ENCODE results near the gene NR1H2.
"Not testable (repeated sequence)": the region's sequence is repeated elsewhere in the genome, so short reads cannot be mapped to it uniquely, and the experiment has no call there.

The NR1H2 gene

DNA sequence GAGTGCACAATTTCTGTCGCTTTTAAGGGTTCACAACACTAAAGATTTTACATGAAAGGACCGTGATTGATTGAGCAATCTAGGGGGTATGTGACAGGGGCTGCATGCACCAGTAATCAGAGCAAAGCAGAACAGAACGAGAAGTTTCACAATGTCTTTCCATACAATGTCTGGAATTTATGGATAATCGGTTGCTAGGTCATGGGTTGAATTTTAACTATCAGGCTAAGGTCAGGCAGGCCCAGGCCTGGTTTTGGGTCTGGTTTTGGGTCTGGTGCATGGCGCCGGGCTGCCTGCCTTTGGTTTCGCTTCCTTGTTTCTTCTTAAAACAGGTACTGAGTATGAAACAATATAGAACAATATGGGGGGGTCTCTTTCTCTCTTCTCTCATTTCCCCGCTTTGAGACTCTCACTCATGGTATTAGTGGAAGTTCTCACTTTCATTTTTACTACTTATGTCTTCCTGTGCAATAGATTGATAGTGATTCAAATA is 29.1 kb upstream of the NR1H2 start:
- DNase-seq, result not testable (repeated sequence)

DNA sequence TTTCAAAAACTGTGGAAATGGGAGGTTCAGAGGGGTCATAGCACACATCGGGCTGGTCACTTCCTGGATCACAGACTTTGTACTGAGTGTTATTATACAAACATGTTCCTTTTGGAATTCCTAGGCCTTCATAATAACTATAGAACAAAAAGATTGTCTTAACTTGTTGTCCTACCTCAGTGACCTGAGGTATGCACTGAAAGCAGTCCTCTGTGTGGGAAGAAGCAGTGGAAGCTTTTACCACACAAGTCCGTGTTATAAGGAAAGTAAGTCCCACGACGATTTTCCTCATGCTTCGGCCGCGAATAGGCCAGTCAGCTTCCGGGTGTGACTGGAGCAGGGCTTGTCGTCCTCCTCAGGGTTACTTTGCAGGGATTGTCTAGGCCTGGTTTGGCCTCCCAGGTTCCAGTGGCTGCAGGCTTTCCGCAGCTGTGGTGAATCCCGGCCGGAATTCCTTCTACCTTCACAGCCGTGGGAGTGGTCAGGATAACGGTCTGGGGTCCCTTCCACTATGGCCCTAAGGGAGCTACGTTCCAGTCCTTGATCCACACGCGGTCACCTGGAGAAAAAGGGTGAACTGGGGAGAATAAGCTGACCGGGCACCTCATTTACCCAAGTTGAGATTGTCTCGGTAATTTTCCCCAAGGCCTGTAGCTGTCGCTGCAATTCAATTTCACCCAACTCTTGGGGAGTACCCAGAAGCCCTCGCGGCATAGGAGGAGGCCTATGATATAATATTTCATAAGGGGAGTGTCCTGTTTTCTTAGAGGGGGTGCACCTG is 26.8 kb upstream of the NR1H2 start:
- DNase-seq, result no peak

GRCh38 chr19:50352242-50352641 is 24.0 kb upstream of the NR1H2 start:
- no peak for DNase-seq

GRCh38 chr19:50353487-50353880 is 22.8 kb upstream of the NR1H2 start:
- not testable (repeated sequence) for DNase-seq

GRCh38 chr19:50356691-50357177 is 19.5 kb upstream of the NR1H2 start:
- no peak for DNase-seq

DNA sequence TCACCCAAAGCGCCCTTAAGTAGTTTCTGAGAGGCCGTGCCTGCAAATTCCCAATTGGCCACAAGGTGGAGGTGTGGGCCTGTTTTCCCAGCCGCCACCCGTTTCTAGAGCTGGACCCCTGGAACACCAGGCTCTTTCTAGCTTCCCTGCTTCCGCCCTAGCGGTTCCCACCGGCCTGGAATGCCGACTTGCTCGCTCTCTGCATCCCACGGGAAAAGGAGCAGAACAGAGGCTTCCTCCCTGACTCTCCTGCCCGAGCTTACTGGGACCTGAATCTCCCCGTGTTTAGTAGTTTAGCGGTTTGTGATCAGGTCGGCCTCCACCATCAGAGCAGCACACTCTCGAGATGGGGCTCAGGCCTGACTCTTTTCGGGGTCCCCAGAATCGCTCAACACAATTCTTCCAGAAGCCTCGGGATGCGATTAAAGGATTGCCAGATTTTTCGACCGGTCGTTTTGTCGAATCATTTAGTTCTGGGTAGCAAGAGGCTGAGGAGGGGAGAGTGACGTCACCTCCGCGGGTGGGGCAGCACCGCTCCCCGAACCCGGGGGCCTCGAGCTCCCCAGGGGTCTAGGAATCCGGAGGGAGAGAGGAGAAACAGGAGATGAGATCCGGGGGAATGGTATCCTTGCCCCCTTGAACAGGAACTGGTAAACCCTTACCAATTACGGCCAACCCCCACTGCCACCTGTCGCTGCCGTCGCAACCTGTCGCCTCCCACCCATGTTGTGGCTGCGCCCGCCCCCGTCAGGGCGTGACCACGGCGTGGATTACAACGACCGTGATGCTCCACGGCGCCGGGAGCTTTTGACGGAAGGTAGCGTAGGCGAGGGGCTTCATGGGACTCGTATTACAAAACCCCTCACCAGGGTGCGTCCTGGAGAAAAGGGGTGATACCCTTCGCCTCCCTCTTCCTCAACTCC is 18.8 kb upstream of the NR1H2 start:
- DNase-seq, result no peak

DNA sequence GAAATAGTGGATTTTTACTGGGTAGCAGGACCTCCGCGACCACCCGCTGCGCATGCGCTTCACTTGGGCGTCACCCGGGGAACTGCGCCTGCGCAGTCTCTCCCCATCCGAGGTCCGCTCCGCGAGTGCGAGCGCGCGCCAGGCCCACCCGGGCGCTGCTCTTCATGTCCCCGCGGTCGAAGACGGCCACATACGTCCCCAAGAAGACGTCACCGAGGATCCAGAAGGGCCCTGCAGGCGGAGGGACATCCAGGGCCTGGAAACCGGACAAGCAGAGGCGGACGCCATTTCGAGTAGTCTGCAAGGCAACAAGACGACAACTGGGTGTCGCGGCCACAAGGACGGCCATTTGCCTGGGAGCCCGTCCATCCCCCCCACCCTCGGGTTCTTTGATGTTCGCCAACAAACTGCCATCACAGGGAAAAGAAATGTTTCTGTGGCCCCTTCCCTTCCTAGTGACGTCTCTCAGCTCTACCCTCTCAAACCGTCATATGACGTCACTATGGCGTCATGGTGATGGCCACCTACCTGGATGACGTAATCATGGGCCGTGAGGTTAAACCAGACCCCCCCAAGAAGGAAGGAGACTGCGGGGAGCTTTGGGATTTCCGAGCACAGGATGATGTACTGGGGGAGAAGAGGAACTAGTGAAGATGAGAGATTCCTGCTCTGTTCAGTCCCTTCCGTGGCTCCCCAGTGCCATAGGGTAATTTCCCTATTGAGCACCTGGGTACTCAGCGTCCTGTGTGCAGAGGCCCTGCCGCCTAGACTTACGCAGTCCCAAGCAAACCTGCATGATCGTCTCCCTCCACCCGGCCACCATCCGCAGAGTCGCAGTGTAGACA is 17.6 kb upstream of the NR1H2 start:
- DNase-seq, result no peak

DNA sequence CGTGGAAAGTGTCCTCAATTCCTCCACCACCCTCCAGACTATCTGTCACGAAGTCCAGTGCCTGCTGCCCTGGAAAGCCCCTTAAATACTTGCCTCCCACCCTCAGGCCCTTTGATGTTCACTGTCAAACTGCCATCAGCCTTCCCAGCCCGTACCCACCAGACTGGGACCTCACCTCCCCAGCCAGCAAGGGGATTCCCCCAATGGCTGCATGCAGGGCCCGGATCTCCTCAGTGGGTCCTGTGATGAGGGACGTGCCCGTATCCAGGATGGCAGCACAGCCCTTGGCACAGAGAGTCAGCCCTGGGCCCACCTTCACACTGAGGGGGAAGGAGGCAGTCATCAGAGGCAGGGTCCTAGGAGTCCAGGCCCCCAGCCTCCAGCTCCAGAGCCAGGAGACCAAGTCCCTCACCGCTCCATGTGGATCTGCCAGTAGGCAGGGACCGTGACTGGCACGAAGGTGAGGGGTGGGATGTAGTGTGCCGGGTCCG is 16.9 kb upstream of the NR1H2 start:
- DNase-seq, result no peak

DNA sequence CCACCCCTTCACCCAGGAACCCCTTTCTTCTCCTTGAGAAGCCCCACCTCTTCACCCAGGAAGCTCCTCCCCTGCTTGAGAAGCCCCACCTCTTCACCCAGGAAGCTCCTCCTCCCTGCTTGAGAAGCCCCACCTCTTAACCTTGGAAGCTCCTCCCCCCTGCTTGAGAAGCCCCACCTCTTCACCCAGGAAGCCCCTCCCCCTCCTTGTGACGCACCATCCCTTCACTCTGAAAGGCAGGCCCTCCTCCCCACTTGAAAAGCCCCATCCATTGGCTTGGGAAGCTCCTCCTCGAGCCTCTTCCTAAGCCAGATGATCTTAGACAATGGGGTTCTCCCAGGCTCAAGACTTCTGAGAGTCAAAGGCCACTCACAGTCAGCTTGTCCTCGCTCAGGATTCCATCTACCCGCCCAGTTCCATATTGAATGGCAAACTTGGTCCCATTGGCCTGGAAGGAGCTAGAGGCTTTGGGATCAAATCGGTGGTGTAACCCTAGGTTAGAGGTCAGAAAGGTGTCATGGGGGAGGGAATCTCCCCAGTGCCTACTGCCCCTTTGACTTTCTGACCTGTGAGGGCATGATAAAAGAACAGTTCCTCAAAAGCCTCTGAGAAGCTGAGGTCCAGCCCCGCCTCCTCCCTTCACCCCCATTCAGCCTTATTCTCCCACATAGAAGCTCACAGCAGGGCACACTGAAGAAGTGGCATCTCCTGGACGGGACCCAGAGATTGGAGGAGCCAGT is 14.8 kb upstream of the NR1H2 start:
- DNase-seq, result no peak

DNA sequence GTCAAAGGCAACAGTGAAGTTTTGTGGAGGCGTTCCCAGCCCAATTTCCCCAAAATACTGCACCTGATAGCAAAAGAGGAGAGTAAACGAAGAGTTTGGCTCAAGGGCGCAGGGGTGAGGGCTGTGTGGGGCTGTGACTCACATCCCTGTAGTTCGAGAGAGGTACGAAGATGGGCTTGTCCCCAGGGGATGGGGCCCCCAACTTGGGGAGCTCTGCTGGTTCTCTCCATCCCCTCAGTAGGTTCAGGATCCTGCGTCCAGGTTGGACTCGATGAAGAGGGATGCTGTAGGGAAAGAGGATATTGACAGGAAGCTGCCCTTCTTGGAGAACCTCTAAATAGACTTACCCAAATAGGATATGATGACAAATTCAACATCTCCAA is 14.2 kb upstream of the NR1H2 start:
- DNase-seq, result no peak

DNA sequence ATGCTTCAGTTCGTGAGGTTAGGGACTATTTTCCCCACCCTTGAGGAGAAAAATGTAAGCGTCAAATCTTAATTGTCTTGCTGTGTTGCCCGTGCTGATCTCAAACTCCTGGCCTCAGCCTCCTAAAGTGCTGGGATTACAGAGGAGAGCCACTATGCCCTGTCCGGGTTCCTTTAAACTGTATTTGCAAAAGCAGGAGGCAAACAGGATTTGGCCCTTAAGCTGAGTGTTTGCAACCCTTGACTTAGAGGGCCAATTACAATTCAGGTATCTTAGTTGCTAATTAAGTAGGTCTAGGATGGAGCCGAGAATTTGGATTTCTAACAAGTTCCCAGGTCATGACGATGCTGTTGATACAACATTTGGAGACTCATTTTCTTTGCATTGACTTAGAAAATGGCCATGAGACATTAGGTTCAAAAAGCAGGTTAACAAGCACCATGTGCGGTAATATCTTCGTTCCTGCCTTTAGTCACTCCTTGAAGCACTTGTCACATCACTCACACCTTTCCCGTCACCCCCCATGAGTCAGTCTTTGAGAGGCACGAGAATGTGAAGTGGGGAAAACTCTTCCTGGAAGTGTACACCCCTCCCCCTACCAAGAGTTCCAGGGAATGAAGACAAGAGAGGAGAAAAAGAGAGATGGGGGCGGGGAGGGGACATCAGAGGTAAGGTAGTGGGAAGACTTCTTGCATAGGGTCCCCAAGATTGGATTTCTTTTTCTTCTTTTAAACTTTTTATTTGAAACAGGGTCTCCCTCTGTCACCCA is 13.4 kb upstream of the NR1H2 start:
- DNase-seq, result no peak

- no peak for DNase-seq
Measured at GRCh38 chr19:50365434-50366306, 10.6 kb upstream of the NR1H2 start, which contains the start of gene NAPSA. Gene NAPSA (minus strand): TSS chr19:50365639. CDS start chr19:50365621, 18 bp downstream.

- peak; percentile 57 for DNase-seq
Measured at GRCh38 chr19:50368649-50369570, 7.3 kb upstream of the NR1H2 start.

DNA sequence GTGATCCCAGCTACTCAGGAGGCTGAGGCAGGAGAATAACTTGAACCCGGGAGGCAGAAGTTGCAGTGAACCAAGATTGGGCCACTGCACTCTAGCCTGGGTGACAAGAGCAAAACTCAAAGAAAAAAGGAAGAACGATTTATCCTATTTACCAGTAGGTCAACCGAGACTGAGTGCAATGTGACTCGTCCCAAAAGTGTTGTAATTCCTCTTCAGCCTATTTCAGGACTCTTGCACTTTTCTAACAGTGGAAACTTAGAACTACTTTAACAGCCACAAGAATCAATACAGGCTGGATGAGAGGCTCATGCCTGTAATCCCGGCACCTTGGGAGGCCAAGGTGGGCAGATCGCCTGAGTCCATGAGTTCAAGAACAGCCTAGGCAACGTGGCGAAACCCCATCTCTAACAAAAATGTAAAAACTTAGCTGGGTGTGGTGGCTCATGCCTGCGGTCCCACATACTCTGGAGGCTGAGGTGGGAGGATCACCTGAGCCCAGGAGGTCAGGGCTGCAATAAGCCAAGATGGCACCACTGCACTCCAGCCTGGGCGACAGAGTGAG is 4.3 kb upstream of the NR1H2 start:
- DNase-seq, result no peak

DNA sequence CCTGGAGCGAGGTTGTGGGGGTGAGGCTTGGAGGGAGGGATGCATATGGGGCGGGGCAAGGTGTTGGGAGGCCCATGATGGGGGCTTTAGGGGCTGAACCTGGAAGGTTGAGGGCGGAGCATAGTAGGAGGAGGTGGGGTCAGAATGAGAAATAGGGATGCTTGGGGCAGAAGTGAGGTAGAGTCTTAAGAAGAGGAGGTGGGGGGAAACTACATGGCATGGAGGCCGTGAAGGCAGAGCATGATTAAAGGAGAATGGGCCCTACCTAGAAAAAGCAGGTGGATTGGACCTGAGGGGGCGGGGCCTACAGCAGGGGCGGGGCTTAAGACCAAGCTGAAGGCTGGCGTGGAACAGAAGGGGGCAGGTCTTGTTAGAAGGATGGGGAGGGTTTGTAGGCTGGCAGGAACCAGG is 799 bp downstream of the NR1H2 start:
- DNase-seq, result no peak

DNA sequence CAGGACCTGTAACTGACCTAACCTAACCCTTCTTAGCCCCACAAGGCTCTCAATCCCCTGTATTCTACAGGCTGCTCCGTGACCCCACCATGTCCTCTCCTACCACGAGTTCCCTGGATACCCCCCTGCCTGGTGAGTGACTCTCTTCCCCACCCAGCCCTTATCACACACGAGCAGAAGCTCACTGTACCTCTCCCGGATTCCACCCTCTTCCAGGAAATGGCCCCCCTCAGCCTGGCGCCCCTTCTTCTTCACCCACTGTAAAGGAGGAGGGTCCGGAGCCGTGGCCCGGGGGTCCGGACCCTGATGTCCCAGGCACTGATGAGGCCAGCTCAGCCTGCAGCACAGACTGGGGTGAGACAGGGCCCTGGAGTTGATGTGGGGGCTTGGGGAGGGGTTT is 1.3 kb downstream of the NR1H2 start:
- DNase-seq, result no peak

DNA sequence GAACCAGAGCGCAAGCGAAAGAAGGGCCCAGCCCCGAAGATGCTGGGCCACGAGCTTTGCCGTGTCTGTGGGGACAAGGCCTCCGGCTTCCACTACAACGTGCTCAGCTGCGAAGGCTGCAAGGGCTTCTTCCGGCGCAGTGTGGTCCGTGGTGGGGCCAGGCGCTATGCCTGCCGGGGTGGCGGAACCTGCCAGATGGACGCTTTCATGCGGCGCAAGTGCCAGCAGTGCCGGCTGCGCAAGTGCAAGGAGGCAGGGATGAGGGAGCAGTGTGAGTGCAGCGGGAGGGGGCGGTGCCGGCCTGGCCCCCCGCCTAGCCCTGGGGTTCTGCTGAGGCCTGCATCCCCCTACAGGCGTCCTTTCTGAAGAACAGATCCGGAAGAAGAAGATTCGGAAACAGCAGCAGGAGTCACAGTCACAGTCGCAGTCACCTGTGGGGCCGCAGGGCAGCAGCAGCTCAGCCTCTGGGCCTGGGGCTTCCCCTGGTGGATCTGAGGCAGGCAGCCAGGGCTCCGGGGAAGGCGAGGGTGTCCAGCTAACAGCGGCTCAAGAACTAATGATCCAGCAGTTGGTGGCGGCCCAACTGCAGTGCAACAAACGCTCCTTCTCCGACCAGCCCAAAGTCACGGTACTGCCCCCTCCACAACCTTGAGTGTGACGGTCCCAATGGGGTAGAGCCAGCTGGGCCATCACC is 2.1 kb downstream of the NR1H2 start:
- DNase-seq, result no peak

GRCh38 chr19:50378863-50379236 is 2.6 kb downstream of the NR1H2 start:
- DNase-seq, result no peak

Data from 8988T (cell line).